ENCODE data around the gene ABLIM2.

DNA sequence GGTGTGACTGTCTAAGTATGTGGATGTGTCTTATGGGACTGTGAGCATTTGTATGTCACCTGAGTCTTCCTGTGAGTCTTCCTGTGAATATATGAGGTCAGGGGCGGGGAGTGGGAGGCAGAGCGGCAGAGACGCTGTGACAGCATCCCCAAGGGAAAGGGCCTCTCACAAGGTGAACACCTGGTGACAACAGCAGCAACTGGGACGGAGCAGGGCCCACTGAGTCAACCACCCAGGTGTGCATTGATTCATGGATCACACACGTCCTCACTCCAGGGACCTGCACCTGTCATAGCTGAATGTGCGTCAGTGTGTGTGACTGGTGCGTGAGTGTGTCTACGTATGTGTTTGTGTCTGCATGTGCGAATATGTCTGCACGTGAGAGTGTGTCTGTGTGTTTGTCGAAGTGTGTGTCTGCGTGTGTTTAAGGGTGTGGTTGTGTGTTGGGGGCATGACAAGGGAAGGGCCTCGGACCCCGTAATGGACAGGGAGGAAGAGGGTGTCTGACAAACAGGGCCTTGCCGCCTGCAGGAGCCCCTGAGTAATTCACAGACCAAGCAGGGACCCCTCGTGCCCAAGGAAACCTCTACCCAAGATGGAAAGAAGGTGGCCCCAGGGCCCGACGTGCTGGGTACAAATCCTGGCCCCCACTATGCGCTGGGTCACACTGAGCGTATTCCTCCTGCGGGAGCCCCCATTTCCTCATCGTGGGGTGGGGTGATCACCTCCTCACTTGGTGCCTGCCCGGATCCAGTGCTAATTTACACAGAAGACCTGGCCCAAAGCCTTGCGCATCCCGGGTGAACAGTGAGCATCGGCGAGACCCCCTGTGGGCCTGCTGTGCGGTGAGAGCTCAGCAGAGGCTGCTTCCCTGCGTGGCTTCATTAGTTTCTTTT is 76.7 kb downstream of the ABLIM2 start:
- TF ChIP-seq, protein P1, sequence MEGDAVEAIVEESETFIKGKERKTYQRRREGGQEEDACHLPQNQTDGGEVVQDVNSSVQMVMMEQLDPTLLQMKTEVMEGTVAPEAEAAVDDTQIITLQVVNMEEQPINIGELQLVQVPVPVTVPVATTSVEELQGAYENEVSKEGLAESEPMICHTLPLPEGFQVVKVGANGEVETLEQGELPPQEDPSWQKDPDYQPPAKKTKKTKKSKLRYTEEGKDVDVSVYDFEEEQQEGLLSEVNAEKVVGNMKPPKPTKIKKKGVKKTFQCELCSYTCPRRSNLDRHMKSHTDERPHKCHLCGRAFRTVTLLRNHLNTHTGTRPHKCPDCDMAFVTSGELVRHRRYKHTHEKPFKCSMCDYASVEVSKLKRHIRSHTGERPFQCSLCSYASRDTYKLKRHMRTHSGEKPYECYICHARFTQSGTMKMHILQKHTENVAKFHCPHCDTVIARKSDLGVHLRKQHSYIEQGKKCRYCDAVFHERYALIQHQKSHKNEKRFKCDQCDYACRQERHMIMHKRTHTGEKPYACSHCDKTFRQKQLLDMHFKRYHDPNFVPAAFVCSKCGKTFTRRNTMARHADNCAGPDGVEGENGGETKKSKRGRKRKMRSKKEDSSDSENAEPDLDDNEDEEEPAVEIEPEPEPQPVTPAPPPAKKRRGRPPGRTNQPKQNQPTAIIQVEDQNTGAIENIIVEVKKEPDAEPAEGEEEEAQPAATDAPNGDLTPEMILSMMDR (IDR thresholded peaks at IDR 0.05), result no peak
- TF ChIP-seq HOXB5 (CRISPR knock-in tag; IDR thresholded peaks at IDR 0.05) (no peak), RAD21 (conservative IDR thresholded peaks at IDR 0.05 in 1 of 2, IDR thresholded peaks at IDR 0.05 in 1 of 2) (no peak), JUN (IDR thresholded peaks at IDR 0.05) (no peak), MYC (IDR thresholded peaks at IDR 0.05; ENCODE audit: borderline replicate concordance, low read length) (no peak), CBX8 (IDR thresholded peaks at IDR 0.05) (no peak), NPAS2 (CRISPR knock-in tag; IDR thresholded peaks at IDR 0.05; ENCODE audit: borderline replicate concordance) (no peak), ZNF302 (CRISPR knock-in tag; IDR thresholded peaks at IDR 0.05) (no peak)
- TF ChIP-seq, protein P2, sequence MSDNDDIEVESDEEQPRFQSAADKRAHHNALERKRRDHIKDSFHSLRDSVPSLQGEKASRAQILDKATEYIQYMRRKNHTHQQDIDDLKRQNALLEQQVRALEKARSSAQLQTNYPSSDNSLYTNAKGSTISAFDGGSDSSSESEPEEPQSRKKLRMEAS (IDR thresholded peaks at IDR 0.05), result no peak
